ENCODE measurements around the gene HS2ST1. TPM values are rescaled to one million over a fixed set of nuclear protein-coding genes. Genes with fewer than 3 reads are reported as not detected.

HS2ST1 gene
- total and polyA plus RNA-seq, 2 donors (not counting 3 experiments of a cell fraction or from before 2014, with no cell fraction given): 5.5 to 31.2 TPM

DNA sequence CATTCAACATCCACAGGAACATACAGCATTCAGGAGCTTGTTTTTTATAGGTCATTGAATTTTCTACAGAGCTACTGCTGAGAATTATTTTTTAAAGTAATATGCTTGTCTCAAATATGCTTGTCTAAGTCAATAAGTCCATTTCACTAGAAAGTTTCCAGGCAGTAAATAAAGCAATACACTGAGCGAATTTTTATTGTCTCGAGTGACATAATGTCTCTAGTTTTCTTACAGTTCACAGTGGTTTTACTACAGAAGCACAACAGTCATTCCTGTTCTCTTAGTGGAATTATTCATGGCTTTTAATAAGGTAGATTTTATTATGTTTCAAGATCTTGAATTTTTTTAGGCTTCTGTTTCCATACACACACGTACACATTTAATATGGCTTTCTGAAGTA lies 83.8 kb downstream of the HS2ST1 start:
- no peak overlapping the region for H3K27ac ChIP-seq (ENCODE audit: insufficient read depth, low read depth, low read length)
- no peaks in the 10 kb centered on the region for H3K9me1 ChIP-seq (replicated peaks; ENCODE audit: control insufficient read depth, extremely low read depth, insufficient read depth, low read length)
- no TSS peak for BruUV-seq (replicated peaks)
- H3K9ac ChIP-seq (replicated peaks; ENCODE audit: extremely low read depth, insufficient read depth, low read length): no peak overlapping the region
- CTCF ChIA-PET: interaction anchor here (2.6 kb wide), 1 partner anchor 34 kb away, joined by 10 read pairs; no protein-coding TSS in a partner anchor
- POLR2A ChIA-PET: interaction anchor here (0.6 kb wide), 1 partner anchor 397 kb away, joined by 4 read pairs; no protein-coding TSS in a partner anchor
- H4K20me1 ChIP-seq (replicated peaks; ENCODE audit: control insufficient read depth, extremely low read depth, insufficient read depth, low read length): no peaks in the 10 kb centered on the region
- no peaks in the 10 kb centered on the region for H3K79me2 ChIP-seq (ENCODE audit: control insufficient read depth, insufficient read depth, low read length)
- H3K4me1 ChIP-seq (ENCODE audit: control insufficient read depth, extremely low read depth, insufficient read depth, low read length): peaks cover under 1% of the 10 kb centered on the region
- DNase-seq (ENCODE audit: low read depth, low spot score) (no peak), FAIRE-seq (no peak)
- H3K27me3 ChIP-seq (ENCODE audit: control insufficient read depth in 2 of 2, insufficient read depth in 2 of 2, low read length in 2 of 2): no peaks in the 10 kb centered on the region
- H3K4me3 ChIP-seq (replicated peaks in 1 of 3; ENCODE audit: insufficient read depth in 1 of 3, low read depth in 1 of 3, low read length in 3 of 3): no peak overlapping the region
- H3K36me3 ChIP-seq (ENCODE audit: control insufficient read depth in 2 of 2, extremely low read depth in 1 of 2, insufficient read depth in 2 of 2, low read length in 2 of 2): no peaks in the 10 kb centered on the region
- no peaks in the 10 kb centered on the region for H3K9me3 ChIP-seq (replicated peaks; ENCODE audit: control insufficient read depth, insufficient read depth, low read length)
- TF ChIP-seq GATA2 (IDR thresholded peaks at IDR 0.05; ENCODE audit: insufficient read depth, insufficient read length, low read depth, low read length): no peak
- TF ChIP-seq JUN (IDR thresholded peaks at IDR 0.05; ENCODE audit: borderline replicate concordance, insufficient read depth, insufficient read length, low read depth): no peak
- TF ChIP-seq MYC (IDR thresholded peaks at IDR 0.05; ENCODE audit: low read depth, low read length): no peak
- no peak for TF ChIP-seq CTCF (IDR thresholded peaks at IDR 0.05; ENCODE audit: extremely low read depth in 1 of 2, insufficient read depth in 1 of 2, low read depth in 1 of 2, low read length in 2 of 2)
- no peak for TF ChIP-seq POLR2A (IDR thresholded peaks at IDR 0.05; ENCODE audit: low read depth, low read length)
- no peak for TF ChIP-seq POLR2AphosphoS5 (IDR thresholded peaks at IDR 0.05; ENCODE audit: insufficient read depth, low read depth, low read length)
- no peak for TF ChIP-seq FOS (IDR thresholded peaks at IDR 0.05; ENCODE audit: borderline replicate concordance, insufficient read depth, low read length)
- TF ChIP-seq EZH2 (IDR thresholded peaks at IDR 0.05; ENCODE audit: borderline replicate concordance, low read depth, low read length, severe bottlenecking): no peak
- TF ChIP-seq, protein P1, sequence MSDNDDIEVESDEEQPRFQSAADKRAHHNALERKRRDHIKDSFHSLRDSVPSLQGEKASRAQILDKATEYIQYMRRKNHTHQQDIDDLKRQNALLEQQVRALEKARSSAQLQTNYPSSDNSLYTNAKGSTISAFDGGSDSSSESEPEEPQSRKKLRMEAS (IDR thresholded peaks at IDR 0.05; ENCODE audit: insufficient read depth, insufficient read length): no peak
- intact Hi-C loops (cut with micrococcal nuclease): no loop called here
- dilution Hi-C loops (cut with MboI; ENCODE audit: extremely low pct_ligation_motif_present, low sequenced_read_pairs): no loop called here
- H2AFZ ChIP-seq (ENCODE audit: low read depth, low read length): no peak overlapping the region
- no peak overlapping the region for H3K4me2 ChIP-seq (ENCODE audit: insufficient read depth, low read length)
